ENCODE results near the gene CD22.

CD22 gene

DNA sequence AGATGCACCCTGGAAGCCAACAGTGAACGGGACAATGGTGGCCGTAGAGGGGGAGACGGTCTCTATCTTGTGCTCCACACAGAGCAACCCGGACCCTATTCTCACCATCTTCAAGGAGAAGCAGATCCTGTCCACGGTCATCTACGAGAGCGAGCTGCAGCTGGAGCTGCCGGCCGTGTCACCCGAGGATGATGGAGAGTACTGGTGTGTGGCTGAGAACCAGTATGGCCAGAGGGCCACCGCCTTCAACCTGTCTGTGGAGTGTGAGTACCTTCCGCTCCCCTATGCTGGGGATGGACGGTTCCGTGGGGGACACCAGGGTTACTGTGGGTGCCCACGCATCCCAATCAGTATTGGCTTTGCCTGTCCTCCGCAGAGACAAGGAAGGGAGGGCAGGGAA is 26.5 kb upstream of the CD22 start:
- H3K4me1 ChIP-seq: no peaks in the 10 kb centered on the region
- TF ChIP-seq, protein P1, sequence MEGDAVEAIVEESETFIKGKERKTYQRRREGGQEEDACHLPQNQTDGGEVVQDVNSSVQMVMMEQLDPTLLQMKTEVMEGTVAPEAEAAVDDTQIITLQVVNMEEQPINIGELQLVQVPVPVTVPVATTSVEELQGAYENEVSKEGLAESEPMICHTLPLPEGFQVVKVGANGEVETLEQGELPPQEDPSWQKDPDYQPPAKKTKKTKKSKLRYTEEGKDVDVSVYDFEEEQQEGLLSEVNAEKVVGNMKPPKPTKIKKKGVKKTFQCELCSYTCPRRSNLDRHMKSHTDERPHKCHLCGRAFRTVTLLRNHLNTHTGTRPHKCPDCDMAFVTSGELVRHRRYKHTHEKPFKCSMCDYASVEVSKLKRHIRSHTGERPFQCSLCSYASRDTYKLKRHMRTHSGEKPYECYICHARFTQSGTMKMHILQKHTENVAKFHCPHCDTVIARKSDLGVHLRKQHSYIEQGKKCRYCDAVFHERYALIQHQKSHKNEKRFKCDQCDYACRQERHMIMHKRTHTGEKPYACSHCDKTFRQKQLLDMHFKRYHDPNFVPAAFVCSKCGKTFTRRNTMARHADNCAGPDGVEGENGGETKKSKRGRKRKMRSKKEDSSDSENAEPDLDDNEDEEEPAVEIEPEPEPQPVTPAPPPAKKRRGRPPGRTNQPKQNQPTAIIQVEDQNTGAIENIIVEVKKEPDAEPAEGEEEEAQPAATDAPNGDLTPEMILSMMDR (IDR thresholded peaks at IDR 0.05): no peak
- no peak overlapping the region for H3K4me3 ChIP-seq (ENCODE audit: low read depth, low read length)
- H3K27me3 ChIP-seq (ENCODE audit: control insufficient read depth, insufficient read depth, low read length): no peaks in the 10 kb centered on the region
- H2AFZ ChIP-seq: no peak overlapping the region
- H3K79me2 ChIP-seq: no peaks in the 10 kb centered on the region
- no peaks in the 10 kb centered on the region for H3K36me3 ChIP-seq (ENCODE audit: control insufficient read depth, insufficient read depth, low read length)
- H3K9ac ChIP-seq: no peak overlapping the region
- no peaks in the 10 kb centered on the region for H3K9me3 ChIP-seq (ENCODE audit: control insufficient read depth, low read length)
- H3K4me2 ChIP-seq (ENCODE audit: low read length): no peak overlapping the region
- no peak overlapping the region for H3K27ac ChIP-seq

DNA sequence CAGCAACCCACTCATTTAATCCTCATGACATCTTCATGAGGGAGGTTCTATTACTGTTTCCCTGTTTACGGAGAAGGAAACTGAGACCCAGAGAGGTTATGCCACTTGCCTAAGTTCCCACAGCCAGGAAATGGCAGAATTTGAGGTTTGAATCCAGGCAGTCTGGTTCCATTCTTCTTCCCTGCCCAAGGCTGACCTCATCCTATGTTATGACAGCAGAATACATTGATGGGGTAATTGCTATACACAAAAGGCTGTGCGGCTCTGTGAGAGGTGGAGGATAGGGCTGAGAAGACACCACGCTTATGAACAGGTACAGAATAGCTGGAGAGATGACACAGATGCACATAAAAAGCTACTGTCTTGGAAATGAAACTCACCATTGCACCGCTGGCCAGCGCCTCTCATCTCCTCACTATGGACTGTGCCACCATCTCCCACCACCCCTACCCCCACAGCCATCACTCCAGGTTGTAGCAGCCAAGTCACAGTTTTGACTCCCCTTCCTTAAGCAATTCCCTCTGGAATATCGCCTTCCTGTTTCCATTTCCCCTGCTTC is 25.6 kb upstream of the CD22 start:
- no peak overlapping the region for H3K4me3 ChIP-seq (ENCODE audit: low read depth, low read length)
- TF ChIP-seq, protein P1 (IDR thresholded peaks at IDR 0.05): no peak

DNA sequence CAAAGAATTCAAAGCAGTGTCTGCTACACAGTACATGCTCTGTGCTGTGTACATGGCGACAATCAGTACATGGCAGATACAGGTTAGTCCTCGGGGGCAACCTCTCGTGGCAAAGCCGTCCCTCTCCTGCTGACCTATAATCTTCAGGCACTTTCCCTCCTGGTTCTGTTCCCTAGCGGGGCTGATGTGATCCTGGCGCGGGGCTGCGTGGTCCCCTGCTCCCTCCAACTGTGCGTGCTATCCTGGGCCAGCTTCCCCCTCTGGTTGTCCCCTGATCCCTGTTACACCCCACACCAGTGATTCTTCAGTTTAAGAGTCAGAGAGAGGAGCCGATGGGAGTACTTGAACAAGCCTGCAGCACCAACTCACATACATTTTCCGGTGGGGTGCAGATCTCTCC is 25.0 kb upstream of the CD22 start:
- H3K9ac ChIP-seq: no peak overlapping the region
- no peak overlapping the region for H3K27ac ChIP-seq
- H3K9me3 ChIP-seq (ENCODE audit: control insufficient read depth, low read length): no peaks in the 10 kb centered on the region
- no peak overlapping the region for H2AFZ ChIP-seq
- H3K4me2 ChIP-seq (ENCODE audit: low read length): no peak overlapping the region
- H3K36me3 ChIP-seq (ENCODE audit: control insufficient read depth, insufficient read depth, low read length): no peaks in the 10 kb centered on the region
- H3K4me1 ChIP-seq: no peaks in the 10 kb centered on the region
- H3K27me3 ChIP-seq (ENCODE audit: control insufficient read depth, insufficient read depth, low read length): no peaks in the 10 kb centered on the region
- H3K4me3 ChIP-seq (ENCODE audit: low read depth, low read length): no peak overlapping the region
- H3K79me2 ChIP-seq: no peaks in the 10 kb centered on the region
- TF ChIP-seq, protein P1 (IDR thresholded peaks at IDR 0.05): no peak

More for the DNA sequence above, 25.6 kb upstream of the CD22 start:
- Histone ChIP-seq H3K9me3 (ENCODE audit: control insufficient read depth, low read length) (no peaks in the 10 kb centered on the region), H3K27ac (no peak overlapping the region), H3K79me2 (no peaks in the 10 kb centered on the region), H3K27me3 (ENCODE audit: control insufficient read depth, insufficient read depth, low read length) (no peaks in the 10 kb centered on the region), H3K4me1 (no peaks in the 10 kb centered on the region), H2AFZ (no peak overlapping the region), H3K4me2 (ENCODE audit: low read length) (no peak overlapping the region), H3K36me3 (ENCODE audit: control insufficient read depth, insufficient read depth, low read length) (no peaks in the 10 kb centered on the region), H3K9ac (no peak overlapping the region)

DNA sequence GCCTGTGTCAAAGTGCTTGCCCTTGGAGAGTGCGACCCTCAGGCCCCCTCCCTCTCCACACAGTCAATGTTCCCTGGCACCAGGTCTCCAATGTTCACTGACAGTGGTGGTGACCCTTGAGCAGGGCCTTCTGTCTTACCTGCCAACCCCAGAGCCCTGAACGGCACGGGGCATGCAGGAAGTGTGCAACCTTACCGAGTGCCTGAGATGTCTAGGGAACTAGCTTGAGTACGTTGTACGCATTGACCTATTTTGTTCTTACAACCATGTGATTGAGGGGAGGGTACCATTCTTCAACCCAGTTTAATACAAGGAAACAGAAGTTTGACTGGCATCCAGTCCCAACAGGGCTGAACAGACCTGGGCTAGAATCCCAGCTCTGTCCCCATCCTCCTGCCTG is 23.8 kb upstream of the CD22 start:
- Histone ChIP-seq H3K4me2 (ENCODE audit: low read length) (no peak overlapping the region), H3K27me3 (ENCODE audit: control insufficient read depth, insufficient read depth, low read length) (no peaks in the 10 kb centered on the region), H3K27ac (no peak overlapping the region), H3K9me3 (ENCODE audit: control insufficient read depth, low read length) (no peaks in the 10 kb centered on the region), H3K4me1 (no peaks in the 10 kb centered on the region), H3K79me2 (no peaks in the 10 kb centered on the region), H2AFZ (no peak overlapping the region), H3K4me3 (ENCODE audit: low read depth, low read length) (no peak overlapping the region), H3K36me3 (ENCODE audit: control insufficient read depth, insufficient read depth, low read length) (no peaks in the 10 kb centered on the region), H3K9ac (no peak overlapping the region)
- TF ChIP-seq, protein P1 (IDR thresholded peaks at IDR 0.05): no peak

DNA sequence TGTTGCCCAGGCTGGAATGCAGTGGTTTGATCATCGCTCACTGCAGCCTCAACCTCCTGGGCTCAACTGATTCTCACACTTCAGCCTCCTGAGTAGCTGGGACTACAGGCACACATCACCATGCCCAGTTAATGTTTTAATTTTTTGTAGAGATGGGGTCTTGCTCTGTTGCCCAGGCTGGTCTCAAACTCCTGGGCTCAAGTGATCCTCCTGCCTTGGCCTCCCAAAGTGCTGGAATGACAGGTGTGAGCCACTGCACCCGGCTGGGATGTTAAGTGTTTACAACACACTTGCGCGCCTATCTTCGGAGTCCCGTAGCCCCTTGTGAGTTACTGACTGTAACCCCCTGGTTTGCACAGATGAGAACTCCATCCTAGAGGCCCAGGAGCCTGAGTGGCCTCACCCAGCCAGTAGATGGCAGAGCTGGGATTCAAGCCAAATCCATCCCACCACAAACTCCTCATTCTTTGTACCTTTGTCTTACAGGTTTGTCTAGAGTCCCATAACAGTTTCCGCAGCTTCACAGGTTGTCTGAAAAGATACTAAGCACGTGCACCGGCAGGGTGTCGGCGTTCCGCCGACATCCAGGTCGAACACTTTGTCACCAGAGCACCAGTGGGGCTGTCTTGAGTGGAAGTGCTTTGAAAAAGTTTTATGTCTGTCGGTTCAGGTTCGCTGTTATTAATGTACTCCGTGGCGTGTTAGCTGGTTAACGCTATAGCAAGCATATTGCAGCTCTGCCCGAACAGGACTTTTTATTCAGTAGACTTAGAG is 22.3 kb upstream of the CD22 start:
- Histone ChIP-seq H3K4me3 (ENCODE audit: low read depth, low read length) (no peak overlapping the region), H2AFZ (no peak overlapping the region), H3K36me3 (ENCODE audit: control insufficient read depth, insufficient read depth, low read length) (no peaks in the 10 kb centered on the region), H3K9ac (no peak overlapping the region), H3K4me2 (ENCODE audit: low read length) (no peak overlapping the region), H3K79me2 (no peaks in the 10 kb centered on the region), H3K27me3 (ENCODE audit: control insufficient read depth, insufficient read depth, low read length) (no peaks in the 10 kb centered on the region), H3K27ac (no peak overlapping the region), H3K4me1 (no peaks in the 10 kb centered on the region), H3K9me3 (ENCODE audit: control insufficient read depth, low read length) (no peaks in the 10 kb centered on the region)
- TF ChIP-seq, protein P1 (IDR thresholded peaks at IDR 0.05): no peak
